Measurements from ENCODE around the gene FOXL1.
"Not testable (repeated sequence)": the region's sequence is repeated elsewhere in the genome, so short reads cannot be mapped to it uniquely, and the experiment has no call there.

Gene FOXL1

GRCh38 chr16:86580791-86581170 is 2.4 kb downstream of the FOXL1 start:
- no peak for DNase-seq (ENCODE audit: low read depth in 3 of 3)

GRCh38 chr16:86581458-86581857 is 3.1 kb downstream of the FOXL1 start:
- no peak for DNase-seq (ENCODE audit: low read depth in 3 of 3)

GRCh38 chr16:86584071-86584685 is 5.8 kb downstream of the FOXL1 start:
- DNase-seq (ENCODE audit: low read depth in 3 of 3), result no peak

GRCh38 chr16:86584726-86585721 is 6.7 kb downstream of the FOXL1 start:
- no peak for DNase-seq (ENCODE audit: low read depth in 3 of 3)

- no peak for DNase-seq (ENCODE audit: low read depth in 3 of 3)
Measured at GRCh38 chr16:86585821-86586611, 7.7 kb downstream of the FOXL1 start.

GRCh38 chr16:86587487-86587886 is 9.1 kb downstream of the FOXL1 start:
- no peak for DNase-seq (ENCODE audit: low read depth in 3 of 3)

GRCh38 chr16:86587955-86588354 is 9.6 kb downstream of the FOXL1 start:
- not testable (repeated sequence) for DNase-seq (ENCODE audit: low read depth in 3 of 3)

- DNase-seq (ENCODE audit: low read depth in 3 of 3), result no peak
Measured at GRCh38 chr16:86590501-86591144, 12.3 kb downstream of the FOXL1 start.

- DNase-seq (ENCODE audit: low read depth in 3 of 3), result no peak
Measured at GRCh38 chr16:86591270-86591669, 12.9 kb downstream of the FOXL1 start.

- no peak for DNase-seq (ENCODE audit: low read depth in 3 of 3)
Measured at GRCh38 chr16:86593913-86594620, 15.7 kb downstream of the FOXL1 start.

- no peak for DNase-seq (ENCODE audit: low read depth in 3 of 3)
Measured at GRCh38 chr16:86594721-86595120, 16.4 kb downstream of the FOXL1 start.

GRCh38 chr16:86595983-86596605 is 17.7 kb downstream of the FOXL1 start:
- no peak for DNase-seq (ENCODE audit: low read depth in 3 of 3)

- no peak for DNase-seq (ENCODE audit: low read depth in 3 of 3)
Measured at GRCh38 chr16:86597126-86597879, 19.0 kb downstream of the FOXL1 start.

GRCh38 chr16:86597880-86598606 is 19.7 kb downstream of the FOXL1 start:
- DNase-seq (ENCODE audit: low read depth in 3 of 3), result no peak

- DNase-seq (ENCODE audit: low read depth in 3 of 3), result no peak
Measured at GRCh38 chr16:86598607-86599565, 20.5 kb downstream of the FOXL1 start.

GRCh38 chr16:86601356-86601755 is 23.0 kb downstream of the FOXL1 start:
- DNase-seq (ENCODE audit: low read depth in 3 of 3), result no peak

- no peak for DNase-seq (ENCODE audit: low read depth in 3 of 3)
Measured at GRCh38 chr16:86602521-86602920, 24.2 kb downstream of the FOXL1 start.
